OCI-LY7 (cell line): ENCODE measurements around the gene CD38. TPM values are rescaled to one million over a fixed set of nuclear protein-coding genes. Genes with fewer than 3 reads are reported as not detected.

ENCODE experiments used
- BruUV-seq: library from RNA; stranded (reverse); fragments of 400-500 nt; replicated peaks from 2 replicates; lab custom pipeline; 2021; lab: Mats Ljungman, UMichigan
- CTCF ChIA-PET: fragments of 300-600 bp; sonication (Branson Sonifier 250); formaldehyde crosslinking; loops from one replicate; lab custom pipeline; 2022; ENCODE audit warnings: antibody characterized with exemption; ENCODE audit not compliant: unreplicated experiment; lab: Charles Lee
- POLR2A ChIA-PET: fragments of 300-600 bp; sonication (Branson Sonifier 250); formaldehyde crosslinking; loops from one replicate; lab custom pipeline; 2022; ENCODE audit warnings: antibody characterized with exemption; lab: Charles Lee
- DNase-seq: peaks from one replicate; pipeline ENCODE4 v3.0.0-alpha.2; 2015; ENCODE audit warnings: low spot score
- H2AFZ ChIP-seq: fragments of 200-600 bp; sonication (generic), shearing (Covaris generic); 2 replicates; pipeline ENCODE4 v1.6.1; 2014; ENCODE audit warnings: mild to moderate bottlenecking, antibody characterized with exemption, low read length, moderate library complexity
- H3K27ac ChIP-seq: fragments of 200-600 bp; sonication (generic); 2 replicates; pipeline ENCODE4 v1.5.1; 2014; ENCODE audit warnings: mixed run types, low read depth, mild to moderate bottlenecking, moderate library complexity, low read length, inconsistent platforms; ENCODE audit not compliant: poor library complexity, severe bottlenecking
- H3K36me3 ChIP-seq: fragments of 200-600 bp; sonication (generic); 2 replicates; pipeline ENCODE4 v1.6.1; 2014; ENCODE audit warnings: mild to moderate bottlenecking, antibody characterized with exemption, low read length, moderate library complexity, mixed read lengths; ENCODE audit not compliant: insufficient read depth
- H3K4me1 ChIP-seq: fragments of 200-600 bp; sonication (generic); 2 replicates; pipeline ENCODE4 v1.5.1; 2014; ENCODE audit warnings: mild to moderate bottlenecking, low read length; ENCODE audit not compliant: insufficient read depth, poor library complexity, severe bottlenecking
- H3K4me2 ChIP-seq: fragments of 200-600 bp; sonication (generic); 2 replicates; pipeline ENCODE4 v1.6.1; 2014; ENCODE audit warnings: mild to moderate bottlenecking, low read length
- H3K4me3 ChIP-seq: fragments of 200-600 bp; sonication (generic); 2 replicates; pipeline ENCODE4 v1.5.1; 2014; ENCODE audit warnings: mild to moderate bottlenecking, low read depth, low read length; ENCODE audit not compliant: poor library complexity, severe bottlenecking
- H3K79me2 ChIP-seq: fragments of 200-600 bp; sonication (generic); 2 replicates; pipeline ENCODE4 v1.6.1; 2016; ENCODE audit warnings: low read depth, mild to moderate bottlenecking, low read length, moderate library complexity, mixed read lengths; ENCODE audit not compliant: insufficient read depth
- H3K9me2 ChIP-seq: fragments of 200-600 bp; sonication (generic); 2 replicates; pipeline ENCODE4 v1.6.1; 2016; ENCODE audit warnings: mild to moderate bottlenecking, low read length, mixed read lengths; ENCODE audit not compliant: insufficient read depth
- H3K9me3 ChIP-seq: fragments of 200-600 bp; sonication (generic); 2 replicates; pipeline ENCODE4 v1.6.1; 2014; ENCODE audit warnings: mild to moderate bottlenecking, mixed run types, low read length, mixed read lengths
- H4K20me1 ChIP-seq: fragments of 200-600 bp; sonication (generic); 2 replicates; pipeline ENCODE4 v1.6.1; 2014; ENCODE audit warnings: mild to moderate bottlenecking, antibody characterized with exemption, low read length, moderate library complexity, mixed read lengths; ENCODE audit not compliant: insufficient read depth
- EZH2phosphoT487 ChIP-seq: fragments of 200-600 bp; sonication (generic); IDR thresholded peaks from 2 replicates; pipeline ENCODE4 v1.6.1; 2018; ENCODE audit warnings: low read depth, borderline replicate concordance, mild to moderate bottlenecking, mixed run types, antibody characterized with exemption, low read length, moderate library complexity, mixed read lengths
- intact Hi-C: fragments of 100-400 bp; cut with micrococcal nuclease; formaldehyde crosslinking; loops from one replicate; pipeline ENCODE4 v1.10.0; 2022; ENCODE audit not compliant: unreplicated experiment
- total RNA-seq, 2 experiments: library from RNA; depleted of rRNA in 1 of 2; stranded (reverse); fragments of >200 nt in 1 of 2; shearing (Covaris generic) in 1 of 2; gene quantifications; 2 replicates each; pipeline ENCODE4 v1.2.3, GENCODE V29; 2014 to 2022
- TF ChIP-seq, protein P1 (sequence below): fragments of 200-600 bp; sonication (generic); conservative IDR thresholded peaks from 2 replicates; pipeline ENCODE4 v1.5.1; 2014; ENCODE audit warnings: mild to moderate bottlenecking, antibody characterized with exemption, low read length, moderate library complexity, mixed read lengths

Gene CD38
- total RNA-seq, 2 experiments from 2014 or later = 92.0 to 176 TPM

DNA sequence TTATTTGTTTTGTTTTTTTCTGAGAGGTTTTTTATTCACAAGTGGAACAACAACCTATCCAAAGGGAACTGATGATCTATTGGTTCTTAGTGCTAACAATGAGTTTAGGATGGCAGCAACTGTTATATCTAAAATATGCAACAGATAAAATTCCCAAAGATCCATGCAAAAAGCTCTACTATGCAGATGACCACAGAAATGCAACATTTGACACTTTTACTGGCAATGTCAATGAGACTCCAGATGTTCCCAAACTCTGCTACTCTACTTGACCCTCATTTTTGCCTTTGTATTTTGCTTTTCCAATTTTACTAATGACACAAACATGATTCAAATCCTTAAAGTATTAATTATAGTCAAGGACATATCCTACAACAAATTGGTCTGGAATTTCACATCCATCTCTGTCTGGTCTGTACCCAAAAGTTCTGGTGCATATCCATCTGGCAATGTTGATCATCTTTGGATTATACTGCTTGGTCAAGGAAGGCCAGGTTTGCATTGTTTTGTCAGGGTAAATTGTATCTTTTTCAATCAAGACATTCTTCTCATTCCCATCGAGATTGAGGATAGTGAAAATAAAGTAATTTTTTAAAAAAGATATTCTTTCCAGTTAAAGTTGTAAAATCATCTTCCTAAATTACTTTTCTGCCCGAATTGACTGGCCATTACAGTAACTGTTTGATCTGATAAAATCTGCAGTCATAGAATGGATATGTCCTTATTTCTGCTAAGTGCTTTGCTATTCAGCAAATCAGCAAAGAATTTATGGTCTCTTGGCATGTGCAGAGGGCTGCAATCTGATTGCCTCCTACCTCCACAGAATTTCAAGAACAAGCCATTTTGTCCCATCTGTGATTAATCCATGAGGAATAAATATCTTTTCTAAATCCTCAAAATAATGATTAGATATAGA is 86.8 kb downstream of the CD38 start:
- Histone ChIP-seq H4K20me1 (no peaks in the 10 kb centered on the region), H3K36me3 (no peaks in the 10 kb centered on the region), H3K27ac (no peak overlapping the region), H3K4me1 (no peaks in the 10 kb centered on the region), H3K9me2 (no peaks in the 10 kb centered on the region), H3K9me3 (no peaks in the 10 kb centered on the region), H3K4me2 (no peak overlapping the region), H3K79me2 (no peaks in the 10 kb centered on the region), H2AFZ (no peak overlapping the region), H3K4me3 (no peak overlapping the region)
- POLR2A ChIA-PET = interaction anchor here (0.5 kb wide), 1 partner anchor 1674 kb away, joined by 3 read pairs; no protein-coding TSS in a partner anchor
- CTCF ChIA-PET = no interaction called here
- no TSS peak for BruUV-seq
- no peak for DNase-seq
- intact Hi-C loops = no loop called here
- no peak for TF ChIP-seq EZH2phosphoT487
- TF ChIP-seq, protein P1, sequence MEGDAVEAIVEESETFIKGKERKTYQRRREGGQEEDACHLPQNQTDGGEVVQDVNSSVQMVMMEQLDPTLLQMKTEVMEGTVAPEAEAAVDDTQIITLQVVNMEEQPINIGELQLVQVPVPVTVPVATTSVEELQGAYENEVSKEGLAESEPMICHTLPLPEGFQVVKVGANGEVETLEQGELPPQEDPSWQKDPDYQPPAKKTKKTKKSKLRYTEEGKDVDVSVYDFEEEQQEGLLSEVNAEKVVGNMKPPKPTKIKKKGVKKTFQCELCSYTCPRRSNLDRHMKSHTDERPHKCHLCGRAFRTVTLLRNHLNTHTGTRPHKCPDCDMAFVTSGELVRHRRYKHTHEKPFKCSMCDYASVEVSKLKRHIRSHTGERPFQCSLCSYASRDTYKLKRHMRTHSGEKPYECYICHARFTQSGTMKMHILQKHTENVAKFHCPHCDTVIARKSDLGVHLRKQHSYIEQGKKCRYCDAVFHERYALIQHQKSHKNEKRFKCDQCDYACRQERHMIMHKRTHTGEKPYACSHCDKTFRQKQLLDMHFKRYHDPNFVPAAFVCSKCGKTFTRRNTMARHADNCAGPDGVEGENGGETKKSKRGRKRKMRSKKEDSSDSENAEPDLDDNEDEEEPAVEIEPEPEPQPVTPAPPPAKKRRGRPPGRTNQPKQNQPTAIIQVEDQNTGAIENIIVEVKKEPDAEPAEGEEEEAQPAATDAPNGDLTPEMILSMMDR = no peak

DNA sequence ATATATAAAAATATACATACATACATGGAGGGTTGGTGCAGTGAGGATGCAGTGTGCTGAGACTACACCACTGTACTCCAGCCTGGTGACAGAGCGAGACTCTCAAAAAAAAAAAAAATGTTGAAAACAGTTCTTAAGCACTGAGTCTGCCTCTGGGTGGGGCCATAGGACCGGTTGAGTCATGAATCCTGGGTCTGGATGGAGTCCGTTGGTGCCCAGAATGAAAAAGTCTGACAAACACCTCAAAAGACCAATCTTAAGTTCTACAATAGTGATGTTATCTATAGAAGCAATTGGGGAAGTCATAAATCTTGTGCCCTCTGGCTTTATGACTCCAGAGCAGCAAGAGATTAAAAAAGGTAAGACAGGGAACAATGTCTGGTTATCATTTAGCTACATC is 90.0 kb downstream of the CD38 start:
- H3K9me2 ChIP-seq = no peaks in the 10 kb centered on the region
- no TSS peak for BruUV-seq
- H3K4me3 ChIP-seq = no peak overlapping the region
- H2AFZ ChIP-seq = no peak overlapping the region
- POLR2A ChIA-PET = no interaction called here
- CTCF ChIA-PET = no interaction called here
- no peaks in the 10 kb centered on the region for H3K4me1 ChIP-seq
- H4K20me1 ChIP-seq = no peaks in the 10 kb centered on the region
- no peaks in the 10 kb centered on the region for H3K9me3 ChIP-seq
- intact Hi-C loops = no loop called here
- H3K4me2 ChIP-seq = no peak overlapping the region
- no peak for TF ChIP-seq EZH2phosphoT487
- TF ChIP-seq, protein P1 = 0 out of 2 replicates have a peak, but pooled peaks have one; percentile 14
- H3K79me2 ChIP-seq = no peaks in the 10 kb centered on the region
- no peaks in the 10 kb centered on the region for H3K36me3 ChIP-seq
- no peak for DNase-seq
- no peak overlapping the region for H3K27ac ChIP-seq

DNA sequence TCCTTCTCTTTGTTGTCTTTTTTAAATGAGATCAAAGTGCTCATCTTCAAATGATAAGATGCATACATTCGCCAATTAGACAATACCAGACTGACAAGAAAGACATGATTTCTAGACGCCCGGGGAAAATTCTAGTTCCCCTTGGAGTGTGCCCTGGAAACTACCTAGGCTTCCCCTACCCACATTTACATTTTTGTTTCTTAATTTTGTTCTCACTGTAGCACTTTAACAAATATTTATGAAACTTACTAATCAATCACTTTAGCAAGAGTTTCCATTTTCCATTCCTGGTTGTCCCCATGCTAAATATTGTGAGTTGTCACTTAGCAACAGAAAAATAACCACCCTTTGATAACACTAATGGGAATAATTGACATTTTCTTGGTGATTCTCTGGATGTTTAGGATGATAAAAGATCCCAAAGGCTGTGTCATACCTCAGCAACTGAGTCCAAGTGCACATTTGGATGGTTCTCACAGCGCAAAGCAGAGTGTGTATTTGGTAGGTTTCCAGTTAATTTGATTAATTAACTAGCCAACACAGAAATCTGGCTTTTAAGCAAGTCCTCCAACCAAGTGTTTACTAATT is 90.8 kb downstream of the CD38 start:
- Histone ChIP-seq H2AFZ (no peak overlapping the region), H3K9me3 (no peaks in the 10 kb centered on the region), H3K4me3 (no peak overlapping the region), H3K4me1 (no peaks in the 10 kb centered on the region), H3K79me2 (no peaks in the 10 kb centered on the region), H3K4me2 (no peak overlapping the region), H3K27ac (no peak overlapping the region), H4K20me1 (no peaks in the 10 kb centered on the region), H3K36me3 (no peaks in the 10 kb centered on the region), H3K9me2 (no peaks in the 10 kb centered on the region)
- BruUV-seq = no TSS peak
- CTCF ChIA-PET = no interaction called here
- intact Hi-C loops = no loop called here
- POLR2A ChIA-PET = no interaction called here
- TF ChIP-seq EZH2phosphoT487 = no peak
- TF ChIP-seq, protein P1 = no peak
- DNase-seq = no peak
